Uterus (tissue), 2 donors: Measurements from ENCODE around the gene LEFTY2.

Experiments used
- POLR2A ChIP-seq, 2 donors: fragments of 450-650 bp; IDR thresholded peaks; one replicate each; pipeline ENCODE4 v1.6.1; 2016; ENCODE audit warnings: antibody characterized with exemption in 2 of 2, mild to moderate bottlenecking in 1 of 2, moderate library complexity in 1 of 2
- TF ChIP-seq, protein P1 (sequence below), 4 experiments: fragments of 200-600 bp in 2 of 4; fragments of 450-650 bp in 2 of 4; sonication (generic) in 2 of 4; IDR thresholded peaks; one replicate each; pipeline ENCODE4 v1.5.1; 2016 to 2019; ENCODE audit warnings: antibody characterized with exemption in 4 of 4, mild to moderate bottlenecking in 2 of 4, moderate library complexity in 1 of 4

- TF ChIP-seq, protein P1, sequence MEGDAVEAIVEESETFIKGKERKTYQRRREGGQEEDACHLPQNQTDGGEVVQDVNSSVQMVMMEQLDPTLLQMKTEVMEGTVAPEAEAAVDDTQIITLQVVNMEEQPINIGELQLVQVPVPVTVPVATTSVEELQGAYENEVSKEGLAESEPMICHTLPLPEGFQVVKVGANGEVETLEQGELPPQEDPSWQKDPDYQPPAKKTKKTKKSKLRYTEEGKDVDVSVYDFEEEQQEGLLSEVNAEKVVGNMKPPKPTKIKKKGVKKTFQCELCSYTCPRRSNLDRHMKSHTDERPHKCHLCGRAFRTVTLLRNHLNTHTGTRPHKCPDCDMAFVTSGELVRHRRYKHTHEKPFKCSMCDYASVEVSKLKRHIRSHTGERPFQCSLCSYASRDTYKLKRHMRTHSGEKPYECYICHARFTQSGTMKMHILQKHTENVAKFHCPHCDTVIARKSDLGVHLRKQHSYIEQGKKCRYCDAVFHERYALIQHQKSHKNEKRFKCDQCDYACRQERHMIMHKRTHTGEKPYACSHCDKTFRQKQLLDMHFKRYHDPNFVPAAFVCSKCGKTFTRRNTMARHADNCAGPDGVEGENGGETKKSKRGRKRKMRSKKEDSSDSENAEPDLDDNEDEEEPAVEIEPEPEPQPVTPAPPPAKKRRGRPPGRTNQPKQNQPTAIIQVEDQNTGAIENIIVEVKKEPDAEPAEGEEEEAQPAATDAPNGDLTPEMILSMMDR (IDR thresholded peaks at IDR 0.05): no peak
- no peak for TF ChIP-seq POLR2A (IDR thresholded peaks at IDR 0.05)
Measured at GRCh38 chr1:225958041-225958440, 17.0 kb upstream of the LEFTY2 start.
